ENCODE results near the gene PRKCE. TPM values are rescaled to one million over a fixed set of nuclear protein-coding genes. Genes with fewer than 3 reads are reported as not detected.

The PRKCE gene
- total RNA-seq, 2 experiments from 2014 or later: 13.1 to 15.4 TPM

DNA sequence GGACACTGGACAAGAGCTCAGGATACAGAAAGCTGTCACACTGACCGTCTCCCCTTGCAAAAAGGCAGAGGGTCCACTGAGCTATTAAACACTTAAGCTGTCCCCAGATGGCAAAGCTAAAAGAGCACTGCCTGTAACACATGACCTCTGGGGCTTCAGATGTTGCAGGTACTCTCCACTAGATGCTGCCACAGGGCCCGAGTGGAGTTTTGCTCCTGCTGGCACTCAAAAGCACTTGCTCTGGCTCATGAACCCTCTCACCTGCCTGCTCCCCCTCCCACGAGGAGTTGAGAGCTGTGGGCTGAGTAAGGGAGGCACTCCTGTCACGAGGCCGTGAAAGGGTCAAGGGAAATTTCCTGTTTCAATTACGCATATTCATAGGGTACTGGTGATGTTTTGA lies 227.9 kb downstream of the PRKCE start:
- peaks cover 25% of the 10 kb centered on the region for H3K36me3 Mint-ChIP-seq (ENCODE audit: low read depth)
- no peaks in the 10 kb centered on the region for H3K4me1 Mint-ChIP-seq
- H3K9me3 Mint-ChIP-seq: peaks cover 13% of the 10 kb centered on the region
- CTCF ChIA-PET: interaction anchor here (1.6 kb wide), 1 partner anchor 16 kb away, joined by 4 read pairs; no protein-coding TSS in a partner anchor
- no peak overlapping the region for H3K27ac Mint-ChIP-seq
- no peak overlapping the region for H3K4me3 Mint-ChIP-seq
- no peaks in the 10 kb centered on the region for H3K27me3 Mint-ChIP-seq
- DNase-seq: no peak
- POLR2A ChIA-PET: no interaction called here

DNA sequence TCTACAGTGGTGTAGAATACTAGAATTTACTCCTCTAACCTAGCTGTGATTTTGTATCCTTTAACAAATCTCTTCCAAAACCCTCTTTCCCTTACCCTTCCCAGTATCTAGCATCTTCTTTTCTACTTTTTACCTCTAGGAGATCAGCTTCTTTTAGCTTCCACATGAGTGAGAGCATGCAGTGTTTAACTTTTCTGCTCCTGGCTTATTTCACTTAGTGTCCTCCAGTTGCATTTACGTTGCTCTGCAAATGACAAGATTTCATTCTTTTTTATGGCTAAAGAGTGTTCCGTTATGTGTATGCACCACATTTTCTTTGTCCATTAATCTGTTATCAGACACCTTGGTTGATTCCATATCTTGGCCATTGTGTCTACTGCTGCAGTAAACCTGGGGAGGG lies 228.5 kb downstream of the PRKCE start:
- Mint-ChIP-seq H3K27me3 (no peaks in the 10 kb centered on the region), H3K9me3 (peaks cover 13% of the 10 kb centered on the region), H3K4me1 (no peaks in the 10 kb centered on the region), H3K4me3 (no peak overlapping the region), H3K36me3 (ENCODE audit: low read depth) (peaks cover 21% of the 10 kb centered on the region), H3K27ac (no peak overlapping the region)
- ChIA-PET CTCF (no interaction called here), POLR2A (no interaction called here)
- DNase-seq: no peak

DNA sequence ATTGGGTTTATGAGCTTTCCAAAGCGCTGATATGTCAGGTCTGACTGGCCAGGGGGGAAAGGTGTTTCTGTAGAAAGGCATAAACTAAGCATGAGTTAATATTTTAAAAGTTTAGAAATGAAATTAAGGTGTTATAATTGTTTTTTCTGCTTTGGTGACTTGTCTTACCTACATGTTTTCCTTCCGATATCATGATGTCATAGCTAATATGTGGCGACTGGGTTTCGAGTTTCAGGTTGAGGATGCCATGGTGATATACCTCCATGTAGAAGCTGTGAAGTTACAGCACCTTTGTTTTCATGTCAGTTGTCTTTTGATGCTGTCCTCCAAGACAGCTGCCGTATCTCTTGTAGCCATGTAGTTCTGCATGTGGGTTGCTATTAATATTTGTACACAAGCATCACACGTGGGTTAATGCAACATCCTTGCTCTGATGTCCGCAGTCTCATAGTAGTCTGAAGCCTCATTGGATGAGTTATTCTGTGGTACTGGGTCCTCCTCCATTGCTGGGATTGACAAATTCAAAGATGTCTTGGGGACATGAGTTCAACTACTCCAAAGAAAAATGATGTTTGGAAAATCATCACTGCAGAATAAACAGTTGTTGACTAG lies 230.6 kb downstream of the PRKCE start:
- peaks cover 6% of the 10 kb centered on the region for H3K9me3 Mint-ChIP-seq
- no peak overlapping the region for H3K4me3 Mint-ChIP-seq
- no peaks in the 10 kb centered on the region for H3K27me3 Mint-ChIP-seq
- no peak overlapping the region for H3K27ac Mint-ChIP-seq
- POLR2A ChIA-PET: no interaction called here
- peaks cover 9% of the 10 kb centered on the region for H3K36me3 Mint-ChIP-seq (ENCODE audit: low read depth)
- no peak for DNase-seq
- CTCF ChIA-PET: interaction anchor here (0.6 kb wide), 1 partner anchor 47 kb away, joined by 3 read pairs; no protein-coding TSS in a partner anchor
- peaks cover 3% of the 10 kb centered on the region for H3K4me1 Mint-ChIP-seq

DNA sequence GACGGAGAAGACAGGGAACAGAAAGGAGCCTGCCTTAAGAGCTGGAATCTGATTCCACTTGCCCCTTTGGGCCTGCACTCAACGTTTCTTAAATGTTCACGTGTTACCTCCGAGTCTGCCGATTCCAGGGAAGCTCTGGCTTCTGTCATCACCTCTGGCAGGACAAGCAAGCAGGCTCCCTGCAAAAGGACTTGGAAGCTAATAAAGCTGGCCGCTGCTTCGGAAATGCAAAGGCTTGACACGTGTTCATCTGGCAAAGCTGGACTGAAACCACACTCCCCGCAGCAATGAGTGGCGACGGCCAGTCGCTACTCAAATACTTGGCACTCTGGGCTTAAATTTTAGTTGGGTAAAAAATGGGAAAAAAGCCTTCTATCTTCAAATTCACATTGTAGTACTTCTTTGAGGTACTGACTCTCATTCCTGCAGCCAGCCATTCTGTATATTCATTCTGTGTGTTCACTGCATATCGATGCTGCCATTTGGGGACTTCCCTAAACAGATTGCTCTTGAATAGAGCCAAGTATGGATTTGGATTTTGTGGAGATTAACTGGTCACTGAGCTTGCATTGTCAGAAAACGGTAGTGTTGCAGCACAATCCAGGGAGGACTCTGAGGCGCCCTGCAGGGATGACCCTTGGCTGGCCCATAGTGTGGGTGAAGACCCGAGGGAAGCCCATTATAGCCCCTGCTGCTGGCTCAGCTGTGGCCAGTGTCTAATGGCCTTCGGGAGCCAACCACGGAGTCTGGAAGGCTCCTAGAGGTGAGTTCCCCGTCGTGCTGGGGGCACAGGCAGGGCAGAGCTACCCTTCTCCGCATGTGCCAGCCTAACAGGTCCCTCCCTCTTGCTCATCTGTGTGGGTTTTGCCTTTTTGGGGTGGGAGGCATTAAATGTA lies 231.5 kb downstream of the PRKCE start:
- CTCF ChIA-PET: interaction anchor here (1.0 kb wide), 2 partner anchors 8 to 15 kb away, joined by 3 to 4 read pairs; no protein-coding TSS in a partner anchor
- POLR2A ChIA-PET: no interaction called here
- no peak overlapping the region for H3K4me3 Mint-ChIP-seq
- peaks cover 5% of the 10 kb centered on the region for H3K36me3 Mint-ChIP-seq (ENCODE audit: low read depth)
- H3K4me1 Mint-ChIP-seq: peaks cover 3% of the 10 kb centered on the region
- no peaks in the 10 kb centered on the region for H3K27me3 Mint-ChIP-seq
- no peak for DNase-seq
- peaks cover under 1% of the 10 kb centered on the region for H3K9me3 Mint-ChIP-seq
- no peak overlapping the region for H3K27ac Mint-ChIP-seq

DNA sequence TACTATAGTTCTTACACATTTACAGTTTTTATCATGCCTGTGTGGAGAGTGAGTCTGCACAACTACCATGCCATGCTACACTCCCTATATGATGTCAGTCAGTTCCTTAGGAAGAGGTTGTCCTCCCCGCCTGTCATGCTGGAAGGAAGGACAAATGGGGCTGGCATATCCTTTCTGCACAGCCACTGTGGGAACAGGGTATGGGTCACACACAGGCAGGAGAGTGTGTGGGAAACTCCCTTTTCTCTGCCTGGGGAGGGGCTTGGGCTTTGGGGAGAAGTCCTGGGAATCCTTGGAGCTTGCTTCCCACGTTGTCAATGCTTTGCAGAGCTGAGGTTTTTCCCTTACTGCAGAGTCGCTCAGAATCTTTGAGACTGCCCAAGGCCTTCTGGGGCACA lies 232.1 kb downstream of the PRKCE start:
- peaks cover 5% of the 10 kb centered on the region for H3K4me1 Mint-ChIP-seq
- CTCF ChIA-PET: interaction anchor here (1.0 kb wide), 2 partner anchors 9 to 16 kb away, joined by 3 to 4 read pairs; no protein-coding TSS in a partner anchor

DNA sequence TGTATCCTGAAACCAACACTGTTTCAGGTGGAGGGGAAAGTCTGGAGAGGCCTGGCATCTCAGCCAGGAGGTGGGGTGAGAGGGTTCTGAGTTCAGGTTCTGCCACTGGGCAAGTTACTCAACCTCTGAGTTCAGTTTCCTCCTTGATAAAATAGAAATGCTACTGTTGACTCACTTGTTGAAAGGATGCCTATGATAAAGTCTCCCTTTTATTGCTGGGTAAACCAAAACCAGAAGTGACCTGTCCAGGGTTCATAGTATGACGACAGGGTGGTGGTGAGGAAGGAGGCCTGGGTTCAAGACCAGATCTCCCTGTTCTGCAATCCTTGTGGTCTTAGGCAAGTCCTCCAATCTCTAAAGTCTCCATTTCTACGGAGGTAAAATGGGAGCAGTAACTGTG lies 232.7 kb downstream of the PRKCE start:
- CTCF ChIA-PET: interaction anchor here (1.0 to 1.3 kb wide), 2 partner anchors 9 to 28 kb away, joined by 3 read pairs; no protein-coding TSS in a partner anchor
- no peak for DNase-seq
- Mint-ChIP-seq H3K27me3 (no peaks in the 10 kb centered on the region), H3K4me3 (no peak overlapping the region), H3K4me1 (peaks cover 10% of the 10 kb centered on the region), H3K27ac (no peak overlapping the region), H3K36me3 (ENCODE audit: low read depth) (peaks cover 1% of the 10 kb centered on the region), H3K9me3 (no peaks in the 10 kb centered on the region)
- POLR2A ChIA-PET: no interaction called here

More for the DNA sequence above, 232.1 kb downstream of the PRKCE start:
- DNase-seq: no peak
- POLR2A ChIA-PET: no interaction called here
- H3K36me3 Mint-ChIP-seq (ENCODE audit: low read depth): peaks cover 1% of the 10 kb centered on the region
- H3K4me3 Mint-ChIP-seq: no peak overlapping the region
- H3K27me3 Mint-ChIP-seq: no peaks in the 10 kb centered on the region
- H3K27ac Mint-ChIP-seq: no peak overlapping the region
- H3K9me3 Mint-ChIP-seq: no peaks in the 10 kb centered on the region

DNA sequence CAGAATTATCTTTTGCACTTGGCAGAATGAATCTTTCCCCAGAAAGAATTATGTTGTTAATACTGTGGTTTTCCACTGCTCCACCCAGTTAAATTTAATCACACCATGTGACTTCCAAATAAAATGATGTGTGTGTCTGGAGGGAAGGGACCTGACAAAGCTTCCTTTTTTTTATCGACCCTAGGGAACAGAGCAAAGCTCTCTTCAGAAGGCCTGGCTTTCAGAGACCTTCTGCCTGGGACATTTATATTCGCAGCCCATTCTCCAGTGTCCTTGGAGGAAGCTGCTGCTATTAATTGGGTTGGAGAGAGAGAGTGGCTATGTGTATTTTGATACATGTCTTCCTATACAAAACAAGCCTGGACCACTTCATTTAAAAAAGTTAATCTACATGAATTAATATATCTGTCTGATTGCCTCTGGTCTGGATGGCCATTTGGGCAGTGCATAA lies 233.7 kb downstream of the PRKCE start:
- peaks cover 20% of the 10 kb centered on the region for H3K4me1 Mint-ChIP-seq
- no peak for DNase-seq
- no peak overlapping the region for H3K4me3 Mint-ChIP-seq
- H3K27ac Mint-ChIP-seq: no peak overlapping the region
- no peaks in the 10 kb centered on the region for H3K36me3 Mint-ChIP-seq (ENCODE audit: low read depth)
- H3K9me3 Mint-ChIP-seq: no peaks in the 10 kb centered on the region
- CTCF ChIA-PET: interaction anchor here (1.3 kb wide), 1 partner anchor 29 kb away, joined by 3 read pairs; no protein-coding TSS in a partner anchor
- POLR2A ChIA-PET: no interaction called here
- H3K27me3 Mint-ChIP-seq: no peaks in the 10 kb centered on the region

DNA sequence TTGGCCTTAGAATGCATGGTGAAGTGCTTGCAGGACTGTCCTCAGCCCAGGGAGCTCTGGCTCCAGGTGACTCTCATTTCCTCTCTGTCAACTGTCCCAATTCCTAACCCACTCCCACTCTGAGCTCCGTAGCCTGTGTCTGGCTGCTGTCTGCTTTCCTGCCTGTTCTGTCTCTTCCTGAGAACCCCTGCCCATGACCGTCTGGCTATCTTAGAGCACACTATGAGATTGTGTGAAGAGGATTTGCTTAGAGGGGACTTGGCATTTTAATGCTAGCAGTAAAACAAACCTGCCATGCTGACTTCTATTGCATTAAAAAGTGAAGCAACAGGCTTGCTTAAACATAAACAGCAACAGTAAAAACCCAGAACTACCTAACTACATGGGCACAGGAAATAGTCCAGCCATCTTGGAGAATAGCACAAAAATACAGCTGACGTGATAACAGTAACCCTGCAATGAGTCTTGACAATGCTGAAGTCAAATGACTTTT lies 234.7 kb downstream of the PRKCE start:
- H3K27me3 Mint-ChIP-seq: no peaks in the 10 kb centered on the region
- no peaks in the 10 kb centered on the region for H3K36me3 Mint-ChIP-seq (ENCODE audit: low read depth)
- peaks cover 29% of the 10 kb centered on the region for H3K4me1 Mint-ChIP-seq
- CTCF ChIA-PET: interaction anchor here (0.9 kb wide), 1 partner anchor 31 kb away, joined by 4 read pairs; no protein-coding TSS in a partner anchor
- H3K27ac Mint-ChIP-seq: no peak overlapping the region
- no peak for DNase-seq
- H3K4me3 Mint-ChIP-seq: no peak overlapping the region
- no peaks in the 10 kb centered on the region for H3K9me3 Mint-ChIP-seq
- POLR2A ChIA-PET: no interaction called here

DNA sequence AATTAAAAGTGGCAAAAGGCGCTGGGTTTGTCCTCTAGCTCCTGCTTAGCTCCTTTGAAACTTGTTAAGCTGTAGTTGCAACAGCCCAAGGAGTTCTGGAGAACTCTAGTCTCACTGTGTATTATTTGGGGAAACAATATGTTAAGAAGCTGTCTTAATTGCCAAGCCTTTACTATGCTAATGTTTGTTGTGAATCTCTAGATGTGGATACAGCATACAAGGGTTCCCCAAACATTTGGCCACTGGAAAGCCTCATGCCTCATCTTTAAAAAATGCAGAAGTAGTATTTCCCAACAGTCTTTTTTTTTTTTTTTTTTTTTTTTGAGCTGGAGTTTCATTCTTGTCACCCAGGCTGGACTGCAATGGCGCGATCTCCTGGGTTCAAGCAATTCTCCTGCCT lies 236.7 kb downstream of the PRKCE start:
- no peaks in the 10 kb centered on the region for H3K27me3 Mint-ChIP-seq
- H3K27ac Mint-ChIP-seq: no peak overlapping the region
- H3K36me3 Mint-ChIP-seq (ENCODE audit: low read depth): no peaks in the 10 kb centered on the region
- no peak for DNase-seq
- H3K4me1 Mint-ChIP-seq: peaks cover 48% of the 10 kb centered on the region
- ChIA-PET POLR2A (interaction anchor here (0.6 kb wide), 1 partner anchor 16 kb away, joined by 4 read pairs; no protein-coding TSS in a partner anchor), CTCF (interaction anchor here (0.6 to 2.2 kb wide), 4 partner anchors 14 to 1879 kb away, joined by 3 to 6 read pairs (median 4); no protein-coding TSS in a partner anchor)
- H3K9me3 Mint-ChIP-seq: no peaks in the 10 kb centered on the region
- no peak overlapping the region for H3K4me3 Mint-ChIP-seq

DNA sequence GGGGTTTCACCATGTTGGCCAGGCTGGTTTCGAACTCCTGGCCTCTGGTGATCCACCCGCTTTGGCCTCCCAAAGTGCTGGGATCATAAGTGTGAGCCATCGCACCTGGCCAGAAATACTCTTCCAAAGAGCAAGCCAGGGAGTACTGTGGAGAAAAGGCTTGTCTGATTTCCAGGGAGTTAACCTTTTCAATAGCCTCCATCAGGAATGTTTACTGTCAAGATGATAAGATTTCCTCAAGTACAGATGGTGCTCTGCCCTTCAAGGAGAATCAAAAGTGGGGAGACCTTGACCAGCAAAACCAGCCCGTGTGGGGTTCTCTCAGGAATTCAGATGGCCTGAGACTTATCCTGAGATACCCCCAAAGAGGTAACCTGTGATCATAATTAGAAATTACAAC lies 237.2 kb downstream of the PRKCE start:
- Mint-ChIP-seq H3K27me3 (no peaks in the 10 kb centered on the region), H3K9me3 (no peaks in the 10 kb centered on the region), H3K27ac (no peak overlapping the region), H3K4me1 (peaks cover 48% of the 10 kb centered on the region), H3K36me3 (ENCODE audit: low read depth) (no peaks in the 10 kb centered on the region), H3K4me3 (no peak overlapping the region)
- POLR2A ChIA-PET: no interaction called here
- CTCF ChIA-PET: interaction anchor here (0.6 to 2.2 kb wide), 5 partner anchors 24 to 1879 kb away, joined by 3 to 6 read pairs (median 4); no protein-coding TSS in a partner anchor
- DNase-seq: no peak

DNA sequence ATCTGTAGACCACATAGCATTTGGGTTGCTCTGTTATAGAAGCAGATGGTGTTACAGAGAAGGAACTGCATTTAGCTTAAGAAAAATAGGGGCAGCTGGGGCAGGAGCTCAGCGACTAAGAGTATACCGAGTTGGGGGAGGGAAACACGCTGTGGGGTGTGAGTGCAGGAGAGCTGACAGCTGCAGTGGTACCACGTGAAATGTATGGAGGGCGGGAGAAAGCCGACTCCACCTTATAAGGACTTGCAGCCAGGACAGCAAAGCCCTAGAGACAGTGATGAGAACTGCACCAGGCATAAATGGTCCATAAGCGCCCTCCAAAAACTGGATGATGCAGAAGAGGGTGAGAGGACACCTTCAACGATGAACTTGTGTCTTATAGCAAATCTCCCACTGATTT lies 237.6 kb downstream of the PRKCE start:
- DNase-seq: peak; percentile 65
- Mint-ChIP-seq H3K36me3 (ENCODE audit: low read depth) (no peaks in the 10 kb centered on the region), H3K4me3 (no peak overlapping the region), H3K9me3 (no peaks in the 10 kb centered on the region), H3K27ac (no peak overlapping the region), H3K4me1 (peaks cover 48% of the 10 kb centered on the region), H3K27me3 (no peaks in the 10 kb centered on the region)
- POLR2A ChIA-PET: no interaction called here
- CTCF ChIA-PET: interaction anchor here (1.1 to 2.2 kb wide), 5 partner anchors 24 to 110 kb away, joined by 3 to 6 read pairs (median 4); no protein-coding TSS in a partner anchor

DNA sequence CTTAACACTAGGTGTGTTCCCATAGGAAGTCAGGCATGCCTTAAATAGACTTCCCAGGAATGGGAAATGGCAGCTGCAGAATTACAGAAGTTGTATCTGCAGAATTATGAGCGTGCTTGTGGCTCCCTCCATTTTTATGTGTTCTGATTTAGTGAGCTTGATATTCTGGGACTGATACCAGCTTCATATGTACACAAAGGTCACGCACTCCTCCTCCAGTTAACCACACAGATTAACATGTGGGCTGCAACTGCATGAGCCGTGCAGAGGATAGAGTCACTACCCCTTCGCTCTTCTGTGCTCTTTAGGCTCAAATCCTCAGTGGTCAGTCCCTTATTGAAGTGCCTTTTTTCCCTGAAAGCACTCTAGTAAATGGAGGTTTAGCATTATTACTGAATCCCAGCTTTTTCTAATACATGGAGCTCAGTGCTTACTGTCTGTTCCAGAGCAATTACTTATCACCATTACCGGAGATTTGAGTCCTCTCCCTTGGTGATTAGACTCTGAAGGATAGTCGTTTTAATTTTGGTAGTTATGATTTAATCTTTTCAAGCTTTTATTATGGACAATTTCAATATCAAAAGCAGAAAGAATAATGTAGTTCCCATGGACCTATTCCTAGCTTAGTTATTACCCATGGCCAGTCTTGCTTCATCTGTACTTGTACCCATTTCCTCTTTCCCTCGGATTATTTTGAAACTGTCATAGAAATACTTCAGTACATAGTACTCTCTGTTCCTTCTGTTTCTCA lies 238.3 kb downstream of the PRKCE start:
- Mint-ChIP-seq H3K4me3 (no peak overlapping the region), H3K27ac (peak overlapping the region; percentile 86), H3K27me3 (no peaks in the 10 kb centered on the region), H3K4me1 (peaks cover 48% of the 10 kb centered on the region), H3K36me3 (ENCODE audit: low read depth) (no peaks in the 10 kb centered on the region), H3K9me3 (no peaks in the 10 kb centered on the region)
- ChIA-PET CTCF (interaction anchor here (1.1 to 2.2 kb wide), 5 partner anchors 25 to 111 kb away, joined by 3 to 6 read pairs (median 4); no protein-coding TSS in a partner anchor), POLR2A (no interaction called here)
- no peak for DNase-seq

Data from activated CD4-positive, alpha-beta T cell treated with anti-CD3 and anti-CD28 coated beads, Interleukin-2, amount 10 ng/mL, durations not matched to agents 7 days and 5 days (primary cell).